HCT116 (cell line): Measurements from ENCODE around the gene BSN. TPM values are rescaled to one million over a fixed set of nuclear protein-coding genes. Genes with fewer than 3 reads are reported as not detected.

Experiments
- ATAC-seq: fragments of 200-7000 bp; cut with Tn5 transposase; 2 replicates; pipeline ENCODE4 v1.9.1; 2020; ENCODE audit warnings: mild to moderate bottlenecking, moderate library complexity
- BruUV-seq: library from RNA; stranded (reverse); fragments of 400-500 nt; replicated peaks from 2 replicates; lab custom pipeline; 2021; lab: Mats Ljungman, UMichigan
- CTCF ChIA-PET: fragments of 300-600 bp; sonication (Branson Sonifier 250); formaldehyde crosslinking; loops from one replicate; lab custom pipeline; 2021; ENCODE audit warnings: antibody characterized with exemption; lab: Charles Lee
- POLR2A ChIA-PET: fragments of 300-600, 350-600 bp; sonication (Branson Sonifier 250); formaldehyde crosslinking; loops from one replicate; lab custom pipeline; 2021; ENCODE audit warnings: antibody characterized with exemption; lab: Charles Lee
- RAD21 ChIA-PET, 2 experiments: fragments of 300-600 bp; sonication (Branson Sonifier 250); formaldehyde crosslinking; loops; one replicate each; lab custom pipeline; 2023; ENCODE audit warnings: low total read pairs in 2 of 2; ENCODE audit not compliant: uncharacterized antibody in 2 of 2, unreplicated experiment in 2 of 2, low non-redundant PET in 1 of 2; lab: Charles Lee
- DNase-seq: peaks from one replicate; pipeline ENCODE4 v3.0.0-alpha.2; 2010; ENCODE audit warnings: low read depth, low spot score
- H2AFZ ChIP-seq: fragments of 200-600 bp; shearing (Covaris generic), sonication (generic); 2 replicates; pipeline ENCODE4 v1.6.1; 2017; ENCODE audit warnings: low read depth, mixed run types, mixed read lengths, antibody characterized with exemption, low read length; ENCODE audit not compliant: poor library complexity, severe bottlenecking
- H3K27ac ChIP-seq: 2 replicates; pipeline ENCODE4 v1.5.1; 2012; ENCODE audit warnings: low read depth, low read length
- H3K27me3 ChIP-seq: fragments of 200-600 bp; sonication (generic); 2 replicates; pipeline ENCODE4 v1.6.1; 2016; ENCODE audit warnings: mixed run types, low read length, mixed read lengths; ENCODE audit not compliant: insufficient read depth
- H3K36me3 ChIP-seq, 2 experiments: fragments of 200-500 bp in 1 of 2; fragments of 200-600 bp in 1 of 2; sonication (Bioruptor generic) in 1 of 2; sonication (generic) in 1 of 2; 2 replicates each; pipeline versions ENCODE4 v1.5.1 to v1.6.1; 2014 to 2016; ENCODE audit warnings: low read length in 2 of 2, inconsistent platforms in 1 of 2, mixed read lengths in 1 of 2, mixed run types in 1 of 2; ENCODE audit not compliant: insufficient read depth in 2 of 2, control insufficient read depth in 1 of 2
- H3K4me1 ChIP-seq, 2 experiments: fragments of 200-600 bp in 1 of 2; sonication (generic) in 1 of 2; 2 replicates each; pipeline versions ENCODE4 v1.5.1 to v1.6.1; 2012 to 2017; ENCODE audit warnings: low read length in 2 of 2, inconsistent platforms in 1 of 2, mild to moderate bottlenecking in 1 of 2, mixed read lengths in 1 of 2, mixed run types in 1 of 2, moderate library complexity in 1 of 2; ENCODE audit not compliant: insufficient read depth in 2 of 2, control insufficient read depth in 1 of 2
- H3K4me2 ChIP-seq: fragments of 200-600 bp; sonication (generic); 2 replicates; pipeline ENCODE4 v1.6.1; 2017; ENCODE audit warnings: mixed run types, low read length, mixed read lengths
- H3K4me3 ChIP-seq, 2 experiments: fragments of 200-600 bp in 1 of 2; sonication (generic) in 1 of 2; replicated peaks in 1 of 2; 2 replicates each; pipeline ENCODE4 v1.5.1; 2011 to 2016; ENCODE audit warnings: low read length in 2 of 2, control low read depth in 1 of 2, low read depth in 1 of 2, mild to moderate bottlenecking in 1 of 2, mixed read lengths in 1 of 2, mixed run types in 1 of 2
- H3K79me2 ChIP-seq: fragments of 200-600 bp; sonication (generic); 2 replicates; pipeline ENCODE4 v1.6.1; 2017; ENCODE audit warnings: mild to moderate bottlenecking, mixed run types, low read length, moderate library complexity, mixed read lengths; ENCODE audit not compliant: insufficient read depth
- H3K9ac ChIP-seq: fragments of 200-600 bp; sonication (generic); 2 replicates; pipeline ENCODE4 v1.6.1; 2016; ENCODE audit warnings: low read length, mixed read lengths
- H3K9me2 ChIP-seq: fragments of 200-600 bp; sonication (generic), shearing (Covaris generic); 2 replicates; pipeline ENCODE4 v1.6.1; 2017; ENCODE audit warnings: mixed run types, mild to moderate bottlenecking, moderate library complexity; ENCODE audit not compliant: insufficient read depth
- H3K9me3 ChIP-seq, 2 experiments: fragments of 200-500 bp in 1 of 2; fragments of 200-600 bp in 1 of 2; sonication (Bioruptor generic) in 1 of 2; sonication (generic) in 1 of 2; 2 replicates each; pipeline ENCODE4 v1.6.1; 2014 to 2017; ENCODE audit warnings: low read length in 2 of 2, mixed read lengths in 2 of 2, inconsistent platforms in 1 of 2, low read depth in 1 of 2, mild to moderate bottlenecking in 1 of 2, mixed run types in 1 of 2, moderate library complexity in 1 of 2; ENCODE audit not compliant: control insufficient read depth in 1 of 2, insufficient read depth in 1 of 2
- H4K20me1 ChIP-seq: fragments of 200-600 bp; sonication (generic), shearing (Covaris generic); 2 replicates; pipeline ENCODE4 v1.6.1; 2017; ENCODE audit warnings: mixed run types, mild to moderate bottlenecking, moderate library complexity; ENCODE audit not compliant: insufficient read depth
- CBX3 ChIP-seq: IDR thresholded peaks from 2 replicates; pipeline ENCODE4 v1.6.1; 2012; ENCODE audit warnings: low read depth
- EGR1 ChIP-seq: IDR thresholded peaks from 2 replicates; pipeline ENCODE4 v1.6.1; 2012; ENCODE audit warnings: low read depth
- EZH2 ChIP-seq: fragments of 200-600 bp; sonication (generic); IDR thresholded peaks from 2 replicates; pipeline ENCODE4 v1.6.1; 2017; ENCODE audit warnings: antibody characterized with exemption, mixed run types
- EZH2phosphoT487 ChIP-seq: fragments of 200-600 bp; IDR thresholded peaks from 2 replicates; pipeline ENCODE4 v1.6.1; 2018; ENCODE audit warnings: antibody characterized with exemption, borderline replicate concordance
- FOSL1 ChIP-seq: IDR thresholded peaks from 2 replicates; pipeline ENCODE4 v1.6.1; 2012; ENCODE audit warnings: low read depth
- JUND ChIP-seq: IDR thresholded peaks from 2 replicates; pipeline ENCODE4 v1.6.1; 2012
- MAX ChIP-seq: IDR thresholded peaks from 2 replicates; pipeline ENCODE4 v1.6.1; 2012
- POLR2AphosphoS5 ChIP-seq: IDR thresholded peaks from 2 replicates; pipeline ENCODE4 v1.6.1; 2011; ENCODE audit warnings: mild to moderate bottlenecking, low read depth, low read length, moderate library complexity
- SRF ChIP-seq: IDR thresholded peaks from 2 replicates; pipeline ENCODE4 v1.6.1; 2012; ENCODE audit warnings: low read depth
- TCF7L2 ChIP-seq: IDR thresholded peaks from 2 replicates; pipeline ENCODE4 v1.7.0; 2011; ENCODE audit warnings: borderline replicate concordance, inconsistent platforms; ENCODE audit not compliant: insufficient read depth, insufficient read length; ENCODE audit errors: extremely low read depth
- YY1 ChIP-seq: IDR thresholded peaks from 2 replicates; pipeline ENCODE4 v1.6.1; 2011; ENCODE audit warnings: low read length, low read depth, moderate library complexity, mild to moderate bottlenecking; ENCODE audit not compliant: insufficient replicate concordance; ENCODE audit errors: extremely low read depth
- ZFX ChIP-seq: fragments of 450-650 bp; IDR thresholded peaks from 2 replicates; pipeline ENCODE4 v1.6.1; 2017
- ZNF274 ChIP-seq: fragments of 200-500 bp; sonication (Bioruptor generic); IDR thresholded peaks from 2 replicates; pipeline ENCODE4 v1.6.1; 2014; ENCODE audit warnings: mild to moderate bottlenecking, low read depth, low read length, inconsistent platforms
- intact Hi-C: fragments of 100-400 bp; cut with micrococcal nuclease; formaldehyde crosslinking; loops from 2 replicates; pipeline ENCODE4 v1.10.0; 2022
- total RNA-seq: library from RNA; stranded (reverse); gene quantifications from one replicate; pipeline ENCODE4 v1.2.1, GENCODE V29; 2021; ENCODE audit not compliant: unreplicated experiment
- TF ChIP-seq, protein P1 (sequence below), 3 experiments: fragments of 200-600 bp in 1 of 3; sonication (generic) in 1 of 3; IDR thresholded peaks in 2 of 3; conservative IDR thresholded peaks in 1 of 3; 2 replicates each; pipeline ENCODE4 v1.5.1; 2012 to 2017; ENCODE audit warnings: low read depth in 2 of 3, low read length in 2 of 3, antibody characterized with exemption in 1 of 3, borderline replicate concordance in 1 of 3, control low read depth in 1 of 3, mild to moderate bottlenecking in 1 of 3, mixed read lengths in 1 of 3, mixed run types in 1 of 3, moderate library complexity in 1 of 3; ENCODE audit not compliant: insufficient read depth in 1 of 3
- TF ChIP-seq, protein P2 (sequence below): IDR thresholded peaks from 2 replicates; pipeline ENCODE4 v1.6.1; 2012

BSN gene
- total RNA-seq, 1 experiment from 2014 or later = 1.5 TPM

GRCh38 chr3:49666592-49666991 lies 112.3 kb downstream of the BSN start:
- BruUV-seq = no TSS peak
- H3K9me2 ChIP-seq = no peaks in the 10 kb centered on the region
- H3K4me3 ChIP-seq = no peak overlapping the region
- no peak overlapping the region for H3K9ac ChIP-seq
- peaks cover 0 to 25% of the 10 kb centered on the region in 2 experiments; a peak in 3 of 4 replicates for H3K4me1 ChIP-seq
- H3K27me3 ChIP-seq = no peaks in the 10 kb centered on the region
- ChIA-PET RAD21 (no interaction called here), CTCF (interaction anchor here (0.9 kb wide), 1 partner anchor 127 kb away, joined by 3 read pairs; no protein-coding TSS in a partner anchor), POLR2A (no interaction called here)
- no peak overlapping the region for H3K4me2 ChIP-seq
- ATAC-seq (no peak), DNase-seq (no peak)
- TF ChIP-seq, protein P1, sequence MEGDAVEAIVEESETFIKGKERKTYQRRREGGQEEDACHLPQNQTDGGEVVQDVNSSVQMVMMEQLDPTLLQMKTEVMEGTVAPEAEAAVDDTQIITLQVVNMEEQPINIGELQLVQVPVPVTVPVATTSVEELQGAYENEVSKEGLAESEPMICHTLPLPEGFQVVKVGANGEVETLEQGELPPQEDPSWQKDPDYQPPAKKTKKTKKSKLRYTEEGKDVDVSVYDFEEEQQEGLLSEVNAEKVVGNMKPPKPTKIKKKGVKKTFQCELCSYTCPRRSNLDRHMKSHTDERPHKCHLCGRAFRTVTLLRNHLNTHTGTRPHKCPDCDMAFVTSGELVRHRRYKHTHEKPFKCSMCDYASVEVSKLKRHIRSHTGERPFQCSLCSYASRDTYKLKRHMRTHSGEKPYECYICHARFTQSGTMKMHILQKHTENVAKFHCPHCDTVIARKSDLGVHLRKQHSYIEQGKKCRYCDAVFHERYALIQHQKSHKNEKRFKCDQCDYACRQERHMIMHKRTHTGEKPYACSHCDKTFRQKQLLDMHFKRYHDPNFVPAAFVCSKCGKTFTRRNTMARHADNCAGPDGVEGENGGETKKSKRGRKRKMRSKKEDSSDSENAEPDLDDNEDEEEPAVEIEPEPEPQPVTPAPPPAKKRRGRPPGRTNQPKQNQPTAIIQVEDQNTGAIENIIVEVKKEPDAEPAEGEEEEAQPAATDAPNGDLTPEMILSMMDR (IDR thresholded peaks at IDR 0.05 in 2 of 3, conservative IDR thresholded peaks at IDR 0.05 in 1 of 3; ENCODE audit: borderline replicate concordance in 1 of 3, insufficient read depth in 1 of 3, low read depth in 2 of 3, low read length in 2 of 3) = no peak
- no peak for TF ChIP-seq MAX
- no peaks in the 10 kb centered on the region for H3K9me3 ChIP-seq
- intact Hi-C loops = no loop called here
- H4K20me1 ChIP-seq = no peaks in the 10 kb centered on the region
- no peaks in the 10 kb centered on the region for H3K36me3 ChIP-seq
- no peak overlapping the region for H3K27ac ChIP-seq
- H3K79me2 ChIP-seq = no peaks in the 10 kb centered on the region
- H2AFZ ChIP-seq = no peak overlapping the region

DNA sequence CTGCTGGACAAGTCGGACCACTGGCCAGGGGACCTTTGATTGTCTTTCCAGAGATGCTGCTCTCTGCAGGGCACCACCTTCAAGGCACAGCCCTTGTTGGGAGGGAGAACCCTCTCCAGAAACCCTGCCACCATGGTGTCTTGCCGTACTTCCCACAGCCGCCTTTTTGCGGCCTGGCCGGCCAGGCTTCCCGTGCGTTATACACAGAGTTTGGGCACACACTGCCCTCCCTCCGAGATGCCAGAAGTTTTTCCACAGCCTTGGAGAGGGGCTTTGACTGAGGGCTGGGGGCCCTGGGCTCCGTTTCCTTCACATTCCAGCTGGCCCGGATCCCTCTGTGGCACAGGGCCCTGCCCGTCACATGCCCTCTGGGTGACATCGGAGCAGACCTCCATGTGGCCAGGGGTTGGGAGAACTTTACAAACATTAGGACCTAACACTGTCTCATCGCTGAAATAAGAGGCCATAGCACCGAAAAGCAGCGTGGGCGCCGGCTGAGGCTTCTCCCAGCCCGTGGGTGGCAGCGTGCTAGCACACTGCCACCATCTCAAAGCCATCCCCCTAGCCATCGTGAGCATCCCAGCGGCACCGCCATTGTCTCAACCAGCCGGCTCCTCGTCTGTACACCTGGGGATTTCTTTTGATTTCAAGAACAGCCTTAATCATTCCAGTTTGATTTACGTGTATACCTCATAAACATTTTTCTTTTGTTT lies 113.6 kb downstream of the BSN start:
- no peak overlapping the region for H2AFZ ChIP-seq
- H4K20me1 ChIP-seq = no peaks in the 10 kb centered on the region
- no peaks in the 10 kb centered on the region for H3K9me2 ChIP-seq
- no peak overlapping the region for H3K27ac ChIP-seq
- CTCF ChIA-PET = interaction anchor here (0.9 kb wide), 1 partner anchor 128 kb away, joined by 3 read pairs; no protein-coding TSS in a partner anchor
- no peaks in the 10 kb centered on the region for H3K27me3 ChIP-seq
- H3K4me1 ChIP-seq = peaks cover 6 to 34% of the 10 kb centered on the region in 2 experiments; a peak in 3 of 4 replicates
- H3K79me2 ChIP-seq = no peaks in the 10 kb centered on the region
- no peaks in the 10 kb centered on the region for H3K36me3 ChIP-seq
- no TSS peak for BruUV-seq
- no peak overlapping the region for H3K9ac ChIP-seq
- no peak for DNase-seq
- no peaks in the 10 kb centered on the region for H3K9me3 ChIP-seq
- intact Hi-C loops = no loop called here
- POLR2A ChIA-PET = no interaction called here
- RAD21 ChIA-PET = no interaction called here
- H3K4me3 ChIP-seq = no peak overlapping the region
- ATAC-seq = no peak
- H3K4me2 ChIP-seq = no peak overlapping the region
- TF ChIP-seq EGR1 (no peak), ZFX (no peak), TCF7L2 (no peak), SRF (no peak), YY1 (no peak), EZH2 (no peak), CBX3 (no peak), FOSL1 (no peak), POLR2AphosphoS5 (no peak), EZH2phosphoT487 (no peak), ZNF274 (no peak), JUND (no peak)
- TF ChIP-seq, protein P1 (IDR thresholded peaks at IDR 0.05 in 2 of 3, conservative IDR thresholded peaks at IDR 0.05 in 1 of 3; ENCODE audit: borderline replicate concordance in 1 of 3, insufficient read depth in 1 of 3, low read depth in 2 of 3, low read length in 2 of 3) = no peak
- TF ChIP-seq, protein P2, sequence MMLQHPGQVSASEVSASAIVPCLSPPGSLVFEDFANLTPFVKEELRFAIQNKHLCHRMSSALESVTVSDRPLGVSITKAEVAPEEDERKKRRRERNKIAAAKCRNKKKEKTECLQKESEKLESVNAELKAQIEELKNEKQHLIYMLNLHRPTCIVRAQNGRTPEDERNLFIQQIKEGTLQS = no peak
